K562 (cell line): ENCODE data around the gene WDR49.

Experiments
- EZH2 ChIP-seq: IDR thresholded peaks from 2 replicates; pipeline ENCODE4 v1.6.1; 2012; ENCODE audit warnings: low read depth, mild to moderate bottlenecking, inconsistent platforms, low read length, borderline replicate concordance
- GABPB2 ChIP-seq: fragments of 250-450 bp; sonication (Bioruptor Pico); conservative IDR thresholded peaks from 2 replicates; pipeline ENCODE4 v1.5.1; 2021; ENCODE audit warnings: mild to moderate bottlenecking
- PTBP1 ChIP-seq: fragments of 200-400 bp; formaldehyde crosslinking; IDR thresholded peaks from 2 replicates; pipeline ENCODE4 v1.6.1; 2017; ENCODE audit warnings: low read depth, low read length
- RBBP5 ChIP-seq: fragments of 200-600 bp; sonication (generic); IDR thresholded peaks from 2 replicates; pipeline ENCODE4 v1.6.1; 2012; ENCODE audit warnings: borderline replicate concordance, mild to moderate bottlenecking, low read length, control low read depth, inconsistent platforms; ENCODE audit not compliant: insufficient read depth, poor library complexity, severe bottlenecking
- TF ChIP-seq, protein P1 (sequence below): sonication (generic); formaldehyde crosslinking; IDR thresholded peaks from 2 replicates; pipeline ENCODE4 v1.8.0; 2022; ENCODE audit warnings: missing genetic modification reagents, mild to moderate bottlenecking, borderline replicate concordance
- TF ChIP-seq, protein P2 (sequence below): fragments of 450-650 bp; conservative IDR thresholded peaks from 2 replicates; pipeline ENCODE4 v1.6.1; 2016; ENCODE audit warnings: missing genetic modification characterization, low read depth, mild to moderate bottlenecking, control low read depth, missing compliant biosample characterization
- TF ChIP-seq, protein P3 (sequence below): fragments of 450-650 bp; IDR thresholded peaks from 2 replicates; pipeline ENCODE4 v1.6.1; 2014; ENCODE audit warnings: low read depth, mild to moderate bottlenecking, moderate library complexity, borderline replicate concordance
- TF ChIP-seq, protein P4 (sequence below): sonication (generic); formaldehyde crosslinking; IDR thresholded peaks from 2 replicates; pipeline ENCODE4 v1.8.0; 2022; ENCODE audit warnings: mild to moderate bottlenecking, missing genetic modification reagents

DNA sequence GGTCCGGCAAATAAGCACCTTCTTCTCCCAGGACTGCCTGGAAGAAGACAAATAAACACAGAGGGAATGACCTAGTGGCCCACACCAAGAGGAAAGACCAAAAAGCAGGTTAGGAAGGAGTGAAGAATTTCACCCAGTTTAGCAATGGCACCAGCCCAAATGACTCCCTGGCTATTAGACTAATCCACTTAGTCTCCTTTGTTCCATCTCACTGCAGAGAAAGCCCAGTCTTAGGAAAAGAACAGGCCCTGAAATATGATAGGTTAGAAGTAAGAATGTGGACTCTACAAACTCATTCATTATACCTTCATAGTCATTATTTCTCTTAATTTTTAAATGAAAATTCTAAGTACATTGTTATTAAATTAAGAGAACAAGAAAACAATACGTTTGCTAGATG is 203.1 kb downstream of the WDR49 start:
- TF ChIP-seq GABPB2 (no peak), EZH2 (no peak), RBBP5 (no peak), PTBP1 (no peak)
- TF ChIP-seq, protein P1, sequence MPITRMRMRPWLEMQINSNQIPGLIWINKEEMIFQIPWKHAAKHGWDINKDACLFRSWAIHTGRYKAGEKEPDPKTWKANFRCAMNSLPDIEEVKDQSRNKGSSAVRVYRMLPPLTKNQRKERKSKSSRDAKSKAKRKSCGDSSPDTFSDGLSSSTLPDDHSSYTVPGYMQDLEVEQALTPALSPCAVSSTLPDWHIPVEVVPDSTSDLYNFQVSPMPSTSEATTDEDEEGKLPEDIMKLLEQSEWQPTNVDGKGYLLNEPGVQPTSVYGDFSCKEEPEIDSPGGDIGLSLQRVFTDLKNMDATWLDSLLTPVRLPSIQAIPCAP, result no peak
- TF ChIP-seq, protein P2, sequence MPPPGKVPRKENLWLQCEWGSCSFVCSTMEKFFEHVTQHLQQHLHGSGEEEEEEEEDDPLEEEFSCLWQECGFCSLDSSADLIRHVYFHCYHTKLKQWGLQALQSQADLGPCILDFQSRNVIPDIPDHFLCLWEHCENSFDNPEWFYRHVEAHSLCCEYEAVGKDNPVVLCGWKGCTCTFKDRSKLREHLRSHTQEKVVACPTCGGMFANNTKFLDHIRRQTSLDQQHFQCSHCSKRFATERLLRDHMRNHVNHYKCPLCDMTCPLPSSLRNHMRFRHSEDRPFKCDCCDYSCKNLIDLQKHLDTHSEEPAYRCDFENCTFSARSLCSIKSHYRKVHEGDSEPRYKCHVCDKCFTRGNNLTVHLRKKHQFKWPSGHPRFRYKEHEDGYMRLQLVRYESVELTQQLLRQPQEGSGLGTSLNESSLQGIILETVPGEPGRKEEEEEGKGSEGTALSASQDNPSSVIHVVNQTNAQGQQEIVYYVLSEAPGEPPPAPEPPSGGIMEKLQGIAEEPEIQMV, result no peak
- TF ChIP-seq, protein P3, sequence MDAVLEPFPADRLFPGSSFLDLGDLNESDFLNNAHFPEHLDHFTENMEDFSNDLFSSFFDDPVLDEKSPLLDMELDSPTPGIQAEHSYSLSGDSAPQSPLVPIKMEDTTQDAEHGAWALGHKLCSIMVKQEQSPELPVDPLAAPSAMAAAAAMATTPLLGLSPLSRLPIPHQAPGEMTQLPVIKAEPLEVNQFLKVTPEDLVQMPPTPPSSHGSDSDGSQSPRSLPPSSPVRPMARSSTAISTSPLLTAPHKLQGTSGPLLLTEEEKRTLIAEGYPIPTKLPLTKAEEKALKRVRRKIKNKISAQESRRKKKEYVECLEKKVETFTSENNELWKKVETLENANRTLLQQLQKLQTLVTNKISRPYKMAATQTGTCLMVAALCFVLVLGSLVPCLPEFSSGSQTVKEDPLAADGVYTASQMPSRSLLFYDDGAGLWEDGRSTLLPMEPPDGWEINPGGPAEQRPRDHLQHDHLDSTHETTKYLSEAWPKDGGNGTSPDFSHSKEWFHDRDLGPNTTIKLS, result no peak
- TF ChIP-seq, protein P4, sequence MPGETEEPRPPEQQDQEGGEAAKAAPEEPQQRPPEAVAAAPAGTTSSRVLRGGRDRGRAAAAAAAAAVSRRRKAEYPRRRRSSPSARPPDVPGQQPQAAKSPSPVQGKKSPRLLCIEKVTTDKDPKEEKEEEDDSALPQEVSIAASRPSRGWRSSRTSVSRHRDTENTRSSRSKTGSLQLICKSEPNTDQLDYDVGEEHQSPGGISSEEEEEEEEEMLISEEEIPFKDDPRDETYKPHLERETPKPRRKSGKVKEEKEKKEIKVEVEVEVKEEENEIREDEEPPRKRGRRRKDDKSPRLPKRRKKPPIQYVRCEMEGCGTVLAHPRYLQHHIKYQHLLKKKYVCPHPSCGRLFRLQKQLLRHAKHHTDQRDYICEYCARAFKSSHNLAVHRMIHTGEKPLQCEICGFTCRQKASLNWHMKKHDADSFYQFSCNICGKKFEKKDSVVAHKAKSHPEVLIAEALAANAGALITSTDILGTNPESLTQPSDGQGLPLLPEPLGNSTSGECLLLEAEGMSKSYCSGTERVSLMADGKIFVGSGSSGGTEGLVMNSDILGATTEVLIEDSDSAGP, result no peak
